LNCaP clone FGC (cell line): ENCODE results near the gene CR1L.

Source experiments
- DNase-seq: peaks from one replicate; pipeline ENCODE4 v3.0.0-alpha.2; 2011; ENCODE audit warnings: low read depth
- H3K4me3 ChIP-seq: 2 replicates; pipeline ENCODE4 v1.5.1; 2011; ENCODE audit warnings: mild to moderate bottlenecking, low read depth, low read length, control low read depth
- TF ChIP-seq, protein P1 (sequence below): IDR thresholded peaks from 2 replicates; pipeline ENCODE4 v1.5.1; 2012; ENCODE audit warnings: mild to moderate bottlenecking; ENCODE audit not compliant: control insufficient read depth, insufficient read depth; ENCODE audit errors: extremely low read depth

The CR1L gene

DNA sequence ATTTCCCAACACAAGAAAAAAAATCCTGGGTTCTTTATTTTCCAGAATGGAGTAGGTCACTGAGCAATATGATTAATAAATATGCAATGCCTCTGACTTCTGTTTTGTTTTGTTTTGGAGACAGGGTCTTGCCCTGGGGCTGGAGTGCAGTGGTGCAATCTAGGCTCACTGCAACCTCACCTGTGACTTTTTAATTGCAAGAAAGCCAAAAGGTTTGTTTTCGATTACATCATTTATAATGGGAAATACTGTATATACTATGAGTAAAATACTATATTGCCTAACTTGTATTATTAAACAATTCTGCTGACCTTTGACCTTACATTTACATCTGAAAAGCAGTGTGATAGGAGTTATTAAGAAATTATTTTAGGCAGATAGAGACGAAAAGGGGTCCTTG, 95.3 kb downstream of the CR1L start:
- TF ChIP-seq, protein P1, sequence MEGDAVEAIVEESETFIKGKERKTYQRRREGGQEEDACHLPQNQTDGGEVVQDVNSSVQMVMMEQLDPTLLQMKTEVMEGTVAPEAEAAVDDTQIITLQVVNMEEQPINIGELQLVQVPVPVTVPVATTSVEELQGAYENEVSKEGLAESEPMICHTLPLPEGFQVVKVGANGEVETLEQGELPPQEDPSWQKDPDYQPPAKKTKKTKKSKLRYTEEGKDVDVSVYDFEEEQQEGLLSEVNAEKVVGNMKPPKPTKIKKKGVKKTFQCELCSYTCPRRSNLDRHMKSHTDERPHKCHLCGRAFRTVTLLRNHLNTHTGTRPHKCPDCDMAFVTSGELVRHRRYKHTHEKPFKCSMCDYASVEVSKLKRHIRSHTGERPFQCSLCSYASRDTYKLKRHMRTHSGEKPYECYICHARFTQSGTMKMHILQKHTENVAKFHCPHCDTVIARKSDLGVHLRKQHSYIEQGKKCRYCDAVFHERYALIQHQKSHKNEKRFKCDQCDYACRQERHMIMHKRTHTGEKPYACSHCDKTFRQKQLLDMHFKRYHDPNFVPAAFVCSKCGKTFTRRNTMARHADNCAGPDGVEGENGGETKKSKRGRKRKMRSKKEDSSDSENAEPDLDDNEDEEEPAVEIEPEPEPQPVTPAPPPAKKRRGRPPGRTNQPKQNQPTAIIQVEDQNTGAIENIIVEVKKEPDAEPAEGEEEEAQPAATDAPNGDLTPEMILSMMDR = no peak
- no peak for DNase-seq
- H3K4me3 ChIP-seq = no peak overlapping the region

GRCh38 chr1:207742850-207743555, 98.1 kb downstream of the CR1L start:
- TF ChIP-seq, protein P1 = no peak
- DNase-seq = no peak
- H3K4me3 ChIP-seq = no peak overlapping the region

- H3K4me3 ChIP-seq = no peak overlapping the region
- DNase-seq = no peak
- TF ChIP-seq, protein P1 = no peak
Observed at GRCh38 chr1:207744000-207744534, 99.1 kb downstream of the CR1L start.

DNA sequence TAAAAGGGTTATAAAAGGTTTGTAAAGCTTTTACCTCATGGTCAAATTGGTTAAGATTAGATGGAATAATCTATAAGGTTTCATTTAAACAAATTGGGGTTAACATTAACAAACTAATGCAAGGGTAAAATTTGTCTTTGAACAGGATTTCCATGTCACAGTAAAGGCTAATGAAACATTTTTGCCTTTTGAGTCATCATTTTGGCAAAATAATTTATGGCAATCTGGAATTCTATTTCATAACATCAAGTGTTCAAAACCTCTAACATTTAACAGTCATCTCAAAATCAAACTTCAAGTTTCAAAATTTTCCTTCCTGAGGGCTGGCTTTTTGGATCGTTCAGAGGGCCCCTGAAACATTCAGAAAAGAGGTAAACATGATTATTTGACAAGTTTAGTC, 100.4 kb downstream of the CR1L start:
- TF ChIP-seq, protein P1 = no peak
- DNase-seq = no peak
- H3K4me3 ChIP-seq = no peak overlapping the region

DNA sequence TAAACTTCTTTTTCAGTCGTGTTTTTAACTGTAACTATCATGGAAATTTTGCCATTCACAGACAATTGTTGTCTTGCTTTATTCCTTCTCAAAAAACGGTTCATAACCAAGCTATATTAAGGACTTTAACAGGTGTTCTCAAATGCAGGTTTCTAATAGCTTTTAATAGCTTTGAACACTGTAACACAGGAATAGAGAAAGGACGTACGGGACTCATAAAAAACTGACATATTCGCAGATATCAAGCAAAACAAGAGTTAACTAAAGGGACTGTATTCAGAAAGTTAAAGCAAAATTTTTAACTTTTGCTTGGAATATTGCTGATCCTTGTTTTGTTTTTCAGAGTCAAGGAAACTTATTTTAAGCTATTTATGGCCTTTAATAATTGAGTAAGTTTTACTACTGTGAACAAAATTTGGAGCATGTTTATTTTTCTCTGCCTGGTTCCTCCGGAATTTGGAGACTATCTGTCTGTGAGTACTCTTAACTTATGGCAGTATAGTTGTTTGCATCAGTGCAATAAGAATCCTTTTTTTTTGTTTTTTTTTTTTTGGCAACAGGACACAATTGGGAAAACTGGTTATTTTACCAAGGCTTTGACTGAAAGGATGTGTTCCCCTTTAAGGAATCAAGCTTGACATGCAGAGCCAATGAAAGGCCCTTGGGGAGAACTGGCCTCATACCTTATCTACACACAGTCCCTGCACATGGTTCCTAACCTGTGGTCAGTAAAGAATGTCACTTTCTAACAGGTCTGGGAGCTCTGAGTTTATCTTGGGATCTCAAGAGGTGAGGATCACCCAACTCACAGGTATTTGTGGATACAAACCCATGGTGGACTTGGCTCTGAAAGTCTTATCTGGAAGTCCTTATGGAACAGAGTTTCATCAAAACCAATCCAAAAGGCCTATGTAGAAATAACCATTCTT, 101.2 kb downstream of the CR1L start:
- TF ChIP-seq, protein P1 = no peak
- H3K4me3 ChIP-seq = no peak overlapping the region
- no peak for DNase-seq

- H3K4me3 ChIP-seq = no peak overlapping the region
- TF ChIP-seq, protein P1 = no peak
- DNase-seq = no peak
Observed at GRCh38 chr1:207747627-207748492, 102.9 kb downstream of the CR1L start.
